Epithelial cell of prostate (primary cell): ENCODE data around the gene HECW1.

ENCODE experiments used
- DNase-seq: peaks from one replicate; pipeline ENCODE4 v3.0.0-alpha.2; 2011; ENCODE audit warnings: low read depth, low spot score
- H3K27ac ChIP-seq: fragments of 450-650 bp; 2 replicates; pipeline ENCODE4 v1.5.1; 2017; ENCODE audit warnings: mild to moderate bottlenecking

Gene HECW1

GRCh38 chr7:43141091-43141490 is 28.6 kb downstream of the HECW1 start:
- H3K27ac ChIP-seq: no peak overlapping the region
- no peak for DNase-seq

- no peak overlapping the region for H3K27ac ChIP-seq
- no peak for DNase-seq
Observed at GRCh38 chr7:43142703-43143102, 30.3 kb downstream of the HECW1 start.

GRCh38 chr7:43143918-43144589 is 31.6 kb downstream of the HECW1 start:
- DNase-seq: no peak

GRCh38 chr7:43148161-43148731 is 35.8 kb downstream of the HECW1 start:
- no peak overlapping the region for H3K27ac ChIP-seq
- DNase-seq: no peak

More at GRCh38 chr7:43143918-43144589, 31.6 kb downstream of the HECW1 start:
- peak overlapping the region; percentile 3 for H3K27ac ChIP-seq

GRCh38 chr7:43151076-43151475 is 38.6 kb downstream of the HECW1 start:
- DNase-seq: no peak

GRCh38 chr7:43152696-43153095 is 40.2 kb downstream of the HECW1 start:
- no peak overlapping the region for H3K27ac ChIP-seq
- DNase-seq: no peak

More at GRCh38 chr7:43151076-43151475, 38.6 kb downstream of the HECW1 start:
- no peak overlapping the region for H3K27ac ChIP-seq

- H3K27ac ChIP-seq: no peak overlapping the region
- DNase-seq: no peak
Observed at GRCh38 chr7:43155636-43156035, 43.2 kb downstream of the HECW1 start.

GRCh38 chr7:43163885-43164284 is 51.4 kb downstream of the HECW1 start:
- no peak overlapping the region for H3K27ac ChIP-seq
- no peak for DNase-seq

DNA sequence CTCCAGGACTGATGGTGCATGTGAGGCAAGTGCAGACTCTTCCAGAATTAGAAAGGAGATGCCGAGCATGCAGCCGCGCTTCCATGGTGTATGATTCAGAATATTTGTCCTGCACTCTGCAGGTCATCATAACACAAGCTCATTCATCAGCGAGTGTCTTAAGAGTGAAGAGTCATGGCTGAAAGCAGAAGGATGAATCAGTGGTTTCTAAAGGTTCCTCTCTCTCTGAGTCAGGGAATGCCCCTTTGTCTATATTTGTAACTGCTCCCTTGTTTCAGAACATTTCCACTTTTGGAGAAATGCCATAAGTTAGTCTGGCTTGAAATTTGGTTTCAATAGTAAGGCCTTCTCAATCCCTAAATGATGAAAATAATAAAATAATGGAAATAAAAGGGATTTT is 52.3 kb downstream of the HECW1 start:
- peak; percentile 97 for DNase-seq

GRCh38 chr7:43166686-43167085 is 54.2 kb downstream of the HECW1 start:
- DNase-seq: no peak
- H3K27ac ChIP-seq: no peak overlapping the region

More for the DNA sequence above, 52.3 kb downstream of the HECW1 start:
- peak overlapping the region; percentile 31 for H3K27ac ChIP-seq

DNA sequence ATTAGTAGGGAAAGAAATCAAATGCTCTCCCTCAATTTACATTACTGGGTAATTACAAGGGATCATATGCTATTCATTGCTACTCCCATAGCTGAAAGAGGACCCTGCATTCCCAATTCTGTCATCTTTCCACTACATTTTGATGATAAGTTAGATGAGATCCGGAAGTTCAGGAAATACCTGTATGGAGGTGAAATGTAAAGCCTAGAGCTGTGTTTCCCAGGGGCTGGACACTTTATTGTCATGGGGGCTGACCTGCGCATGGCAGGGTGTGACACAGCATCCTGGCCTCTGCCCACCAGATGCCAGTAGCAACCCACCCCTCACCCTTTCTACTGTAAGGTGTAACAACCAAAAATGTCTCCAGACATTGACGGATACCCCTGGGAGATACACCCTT is 56.6 kb downstream of the HECW1 start:
- DNase-seq: no peak

DNA sequence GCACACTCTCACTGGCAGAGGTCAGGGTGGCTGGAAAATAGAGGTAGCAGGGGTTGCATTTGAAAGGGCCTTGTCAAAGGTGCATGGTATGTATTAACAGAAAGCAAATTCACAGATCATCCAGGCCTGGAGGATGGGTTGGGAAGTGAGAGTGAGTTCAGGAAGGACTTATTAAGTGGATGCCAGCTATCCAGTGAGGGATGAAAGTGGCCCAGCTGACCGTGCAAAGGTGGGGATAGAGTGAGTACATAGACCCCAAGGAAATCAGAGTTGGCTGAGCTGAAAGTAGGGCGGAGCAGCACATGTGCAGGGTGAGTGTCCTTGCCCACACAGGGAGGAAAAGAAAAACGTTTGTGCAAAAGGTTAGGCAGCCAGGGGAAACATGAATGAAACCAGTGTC is 58.1 kb downstream of the HECW1 start:
- DNase-seq: no peak
- H3K27ac ChIP-seq: no peak overlapping the region

More for the DNA sequence above, 56.6 kb downstream of the HECW1 start:
- H3K27ac ChIP-seq: no peak overlapping the region

DNA sequence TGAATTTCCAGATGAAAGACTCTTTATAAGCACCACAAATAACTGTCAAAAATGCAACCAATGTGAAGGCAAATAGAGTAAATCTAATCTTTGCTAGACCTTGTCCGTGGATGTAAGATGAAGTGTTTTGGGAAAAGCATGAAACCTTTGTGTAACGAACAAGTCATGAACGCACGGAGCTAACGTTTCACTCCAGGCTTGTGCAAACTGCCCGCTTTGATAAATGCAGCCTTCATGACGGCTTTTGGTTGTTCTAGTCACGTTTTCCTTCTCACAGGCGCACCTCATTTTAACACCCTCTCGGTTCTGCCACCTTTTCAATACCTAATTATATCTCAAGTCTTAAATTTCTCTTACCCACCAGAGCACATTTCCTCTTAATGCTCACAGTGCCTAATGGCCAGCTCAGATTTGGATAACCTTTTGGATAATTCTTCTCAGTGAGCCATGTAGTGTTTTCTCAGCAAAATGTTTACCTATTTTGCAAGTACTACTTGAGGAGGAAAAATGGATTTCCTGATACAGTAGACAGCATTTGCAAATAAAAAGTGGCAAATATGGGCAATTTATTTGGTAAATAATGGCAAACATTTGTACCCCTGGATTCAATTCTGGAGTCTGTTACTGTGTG is 63.2 kb downstream of the HECW1 start:
- no peak for DNase-seq
- H3K27ac ChIP-seq: no peak overlapping the region

DNA sequence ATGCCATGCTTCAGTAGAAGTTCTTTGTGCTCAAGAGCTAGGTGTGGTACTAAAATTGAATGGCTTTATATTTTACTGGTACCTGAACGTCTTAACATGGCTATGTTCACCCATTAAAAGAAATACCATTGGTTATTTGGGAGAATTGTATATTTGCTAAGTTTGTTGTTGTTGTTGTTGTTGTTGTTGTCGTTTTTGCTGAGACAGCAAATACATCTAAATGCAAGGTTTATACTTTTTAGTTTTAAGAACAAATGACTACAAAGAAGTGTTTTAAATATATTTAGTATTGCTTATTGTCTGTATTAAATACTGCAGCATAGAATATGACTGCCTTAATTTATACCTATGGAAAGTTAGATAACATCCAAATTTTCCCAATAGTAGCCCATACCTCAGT is 66.9 kb downstream of the HECW1 start:
- H3K27ac ChIP-seq: no peak overlapping the region
- DNase-seq: no peak

DNA sequence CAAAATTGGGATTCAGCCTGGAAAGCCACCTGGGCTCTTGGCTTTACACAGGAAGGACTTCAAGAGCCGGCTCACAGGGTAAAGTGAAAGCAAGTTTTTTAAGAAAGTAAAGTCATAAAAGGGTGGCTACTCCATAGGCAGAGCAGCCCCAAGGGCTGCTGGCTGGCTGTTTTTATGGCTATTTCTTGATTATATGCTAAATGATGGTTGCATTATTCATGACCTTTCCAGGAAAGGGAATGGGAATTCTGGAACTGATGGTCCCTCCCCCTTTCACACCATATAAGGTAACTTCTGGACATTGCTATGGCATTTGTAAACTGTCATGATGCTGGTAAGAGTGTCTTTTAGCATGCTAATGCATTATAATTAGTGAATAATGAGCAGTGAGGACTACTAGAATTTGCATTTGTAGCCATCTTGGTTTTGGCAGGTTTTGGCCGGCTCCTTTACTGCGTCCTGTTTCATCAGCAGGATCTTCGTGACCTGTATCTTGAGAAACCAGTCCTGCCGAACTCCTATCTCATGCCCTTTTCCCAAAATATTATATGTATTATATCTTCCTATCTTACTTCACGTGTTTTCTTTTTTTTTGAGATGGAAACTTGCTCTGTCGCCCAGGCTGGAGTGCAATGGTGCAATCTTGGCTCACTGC is 80.5 kb downstream of the HECW1 start:
- DNase-seq: no peak
- no peak overlapping the region for H3K27ac ChIP-seq

DNA sequence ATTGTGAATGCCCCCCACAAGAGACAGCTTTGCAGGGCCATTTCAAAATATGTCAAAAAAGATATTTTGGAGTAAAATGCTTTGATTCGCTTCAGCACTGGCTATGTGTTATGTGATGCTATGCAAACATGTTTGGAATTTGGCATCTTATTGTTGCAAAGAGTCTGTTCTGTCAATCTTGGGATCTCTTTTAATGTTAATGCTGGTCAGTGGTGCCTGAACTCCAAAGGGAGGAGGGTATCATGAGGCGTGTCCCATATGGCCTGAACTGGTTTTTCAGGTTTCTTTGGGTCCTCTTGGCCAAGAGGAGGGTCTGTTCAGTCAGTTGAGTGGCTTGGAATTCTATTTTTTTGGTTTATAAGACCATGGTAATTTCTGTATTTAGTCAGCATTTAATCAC is 81.4 kb downstream of the HECW1 start:
- DNase-seq: no peak
- H3K27ac ChIP-seq: no peak overlapping the region

DNA sequence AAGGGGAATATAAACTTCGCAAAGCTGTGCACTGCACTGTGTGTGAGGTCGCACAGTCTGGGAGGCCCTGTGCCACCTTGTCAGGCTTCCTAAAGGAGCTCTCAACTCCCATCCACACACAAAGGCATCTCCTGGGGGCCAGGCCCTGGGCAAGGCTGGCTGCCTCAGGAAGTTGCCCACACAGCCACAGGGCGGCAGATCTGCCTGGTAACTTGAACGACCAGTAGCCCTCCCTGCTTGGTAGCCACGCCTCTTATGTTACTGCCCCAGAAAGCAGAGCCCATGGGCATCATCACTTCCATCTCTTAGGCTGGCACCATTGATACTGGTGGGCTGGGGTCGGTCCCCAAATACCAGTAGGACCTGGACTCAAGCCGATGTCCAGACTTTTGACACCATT is 82.8 kb downstream of the HECW1 start:
- H3K27ac ChIP-seq: no peak overlapping the region
- no peak for DNase-seq

DNA sequence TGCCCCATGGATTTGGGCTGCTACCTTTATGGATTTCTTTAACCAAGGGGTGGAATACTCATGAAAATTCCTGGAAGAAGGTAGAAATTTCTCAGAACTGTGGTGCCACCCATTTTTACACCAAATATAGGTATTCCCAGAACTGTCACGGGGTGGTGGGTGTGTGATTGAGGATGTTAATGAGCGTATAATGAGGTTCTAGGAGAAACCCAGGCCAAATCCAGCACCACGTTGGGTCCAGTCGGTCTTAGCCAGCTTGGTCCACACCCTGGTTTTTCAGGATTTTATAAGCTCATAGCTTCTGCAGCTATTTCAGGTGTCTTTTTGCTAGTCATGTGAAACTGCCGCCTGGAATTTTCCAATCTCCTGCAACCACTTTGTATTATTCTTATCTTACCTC is 83.3 kb downstream of the HECW1 start:
- no peak for DNase-seq
- no peak overlapping the region for H3K27ac ChIP-seq

DNA sequence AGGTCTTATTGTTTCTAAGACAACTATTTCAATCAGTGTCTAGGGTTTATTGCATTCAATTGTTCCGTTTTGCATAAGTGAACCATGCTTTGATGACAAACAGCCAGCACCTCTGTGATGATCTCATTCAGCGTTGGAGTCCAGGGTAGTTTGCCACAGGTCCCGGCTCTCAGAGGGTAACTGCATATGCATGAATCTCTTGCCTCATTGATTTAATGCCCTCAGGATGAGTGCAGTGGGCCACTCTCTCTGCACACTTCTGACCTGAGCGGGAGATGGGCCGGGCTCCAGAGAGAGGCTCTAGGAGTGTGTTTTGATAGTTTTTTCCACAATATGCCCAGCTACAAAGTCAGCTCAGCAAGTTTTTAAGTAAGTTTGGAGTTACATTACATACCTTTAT is 83.9 kb downstream of the HECW1 start:
- H3K27ac ChIP-seq: no peak overlapping the region
- DNase-seq: no peak

DNA sequence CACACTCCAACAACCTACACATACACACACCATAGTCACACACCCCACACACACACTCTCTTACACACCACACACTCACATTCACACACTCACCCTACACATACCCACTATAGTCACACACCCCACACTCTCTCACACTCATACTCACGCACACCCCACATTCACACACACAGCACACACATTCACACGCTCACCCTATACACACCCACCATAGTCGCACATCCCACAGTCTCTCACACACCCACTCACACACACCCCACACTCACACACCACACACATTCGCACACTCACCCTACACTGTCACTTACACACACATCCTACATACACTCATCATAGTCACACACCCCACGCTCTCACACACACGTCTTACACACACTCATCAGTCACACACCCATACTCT is 85.6 kb downstream of the HECW1 start:
- DNase-seq: no peak

DNA sequence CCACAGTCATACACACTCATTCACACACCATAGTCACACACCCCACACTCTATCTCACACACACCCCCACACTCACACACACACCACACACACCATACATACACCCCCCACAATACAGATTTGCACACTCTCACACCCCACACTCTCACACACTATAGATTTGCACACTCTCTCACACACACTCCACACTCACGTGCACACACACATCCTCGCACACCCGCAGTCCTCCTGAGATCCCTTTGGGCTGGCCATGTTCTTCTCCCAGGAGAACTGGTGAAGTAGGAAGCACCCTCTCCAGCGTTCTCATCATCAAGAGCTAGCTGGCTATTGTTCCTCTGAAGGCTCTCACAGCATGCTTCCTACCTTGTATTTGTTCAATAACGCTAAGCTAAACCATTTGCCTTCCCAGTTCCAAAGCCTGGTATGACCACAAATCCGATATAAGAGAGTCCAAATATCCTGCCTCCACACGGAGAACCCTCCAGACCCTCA is 86.2 kb downstream of the HECW1 start:
- H3K27ac ChIP-seq: no peak overlapping the region

More for the DNA sequence above, 85.6 kb downstream of the HECW1 start:
- H3K27ac ChIP-seq: no peak overlapping the region

More for the DNA sequence above, 86.2 kb downstream of the HECW1 start:
- DNase-seq: no peak
